GM19099 (cell line): ENCODE measurements around the gene ELP1.

Experiments used
- POLR2A ChIP-seq: IDR thresholded peaks from 3 replicates; pipeline ENCODE4 v1.6.1; 2011; ENCODE audit warnings: low read depth; ENCODE audit not compliant: insufficient read length; ENCODE audit errors: extremely low read depth

The ELP1 gene

GRCh38 chr9:108823829-108824228 lies 110.1 kb downstream of the ELP1 start:
- no peak for TF ChIP-seq POLR2A
